NCI-H2081 treated with DMSO at 0.1 percent for 48 hours (cell line): ENCODE measurements around the gene SPON2.

Source experiments
- DNase-seq: peaks from one replicate; lab custom pipeline; 2025; lab: John Stamatoyannopoulos, UW

The SPON2 gene

GRCh38 chr4:1208970-1209704 is 36.8 kb upstream of the SPON2 start:
- no peak for DNase-seq

- DNase-seq, result no peak
Measured at GRCh38 chr4:1208266-1208961, 36.0 kb upstream of the SPON2 start.

DNA sequence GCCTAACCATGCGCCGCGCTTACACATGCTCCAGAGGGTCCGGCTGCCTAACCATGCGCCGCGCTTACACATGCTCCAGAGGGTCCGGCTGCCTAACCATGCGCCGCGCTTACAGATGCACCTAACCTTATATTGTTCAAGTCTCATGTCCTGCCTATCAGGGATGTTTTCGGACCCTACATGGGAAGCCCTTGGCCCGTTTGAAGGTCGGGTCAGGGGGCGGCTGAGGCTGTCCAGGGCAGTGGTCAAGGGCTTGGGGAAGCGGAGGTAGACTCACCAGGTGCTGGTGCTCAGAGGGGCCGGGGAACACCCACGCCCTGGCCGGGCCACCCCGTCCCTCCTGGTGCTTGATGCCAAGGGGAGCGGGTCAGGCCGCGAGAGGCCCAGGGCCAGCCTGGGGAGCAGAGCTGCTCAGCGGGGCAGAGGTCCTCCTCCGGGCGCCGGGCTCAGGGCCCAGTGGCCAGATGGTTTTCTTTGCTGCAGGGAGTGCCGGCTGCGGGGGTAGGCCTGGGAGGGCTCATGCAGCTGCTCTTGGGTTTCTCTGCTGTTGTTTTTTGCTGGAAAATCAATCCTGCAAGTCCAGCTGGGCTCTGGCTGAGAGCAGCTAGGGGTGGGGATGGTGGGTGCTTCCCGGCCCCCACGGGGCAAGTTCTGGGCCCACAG is 35.4 kb upstream of the SPON2 start:
- no peak for DNase-seq

GRCh38 chr4:1207157-1207470 is 34.7 kb upstream of the SPON2 start:
- DNase-seq, result no peak

- DNase-seq, result no peak
Measured at GRCh38 chr4:1206299-1207156, 34.1 kb upstream of the SPON2 start.

GRCh38 chr4:1205586-1206298 is 33.4 kb upstream of the SPON2 start:
- DNase-seq, result no peak

- DNase-seq, result no peak
Measured at GRCh38 chr4:1204828-1205585, 32.6 kb upstream of the SPON2 start.

DNA sequence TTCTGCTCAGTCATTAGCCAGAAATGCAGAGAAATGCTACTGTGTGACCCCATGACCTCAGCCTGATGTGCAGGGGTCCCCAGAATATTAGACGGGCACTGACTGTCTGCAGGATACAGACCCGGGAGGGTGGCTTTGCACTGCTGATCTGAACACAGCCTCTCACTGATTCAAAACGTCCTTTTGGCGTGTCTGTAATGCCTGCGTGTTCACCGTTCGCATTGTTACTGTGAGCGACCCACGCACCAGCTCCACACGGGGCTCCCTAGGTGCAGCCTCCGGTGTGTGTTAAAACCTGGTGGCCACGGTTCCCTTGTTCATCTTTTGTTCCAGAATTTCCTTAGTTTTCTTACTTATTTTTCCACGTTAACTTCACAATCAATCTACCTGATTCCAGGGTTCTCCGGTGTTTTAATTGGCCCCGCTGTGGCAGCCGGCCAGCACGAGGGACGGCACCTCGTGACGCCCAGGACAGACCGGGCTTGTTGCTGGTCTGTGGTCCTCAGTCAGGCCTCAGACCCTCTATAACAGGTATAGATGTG is 32.0 kb upstream of the SPON2 start:
- no peak for DNase-seq

DNA sequence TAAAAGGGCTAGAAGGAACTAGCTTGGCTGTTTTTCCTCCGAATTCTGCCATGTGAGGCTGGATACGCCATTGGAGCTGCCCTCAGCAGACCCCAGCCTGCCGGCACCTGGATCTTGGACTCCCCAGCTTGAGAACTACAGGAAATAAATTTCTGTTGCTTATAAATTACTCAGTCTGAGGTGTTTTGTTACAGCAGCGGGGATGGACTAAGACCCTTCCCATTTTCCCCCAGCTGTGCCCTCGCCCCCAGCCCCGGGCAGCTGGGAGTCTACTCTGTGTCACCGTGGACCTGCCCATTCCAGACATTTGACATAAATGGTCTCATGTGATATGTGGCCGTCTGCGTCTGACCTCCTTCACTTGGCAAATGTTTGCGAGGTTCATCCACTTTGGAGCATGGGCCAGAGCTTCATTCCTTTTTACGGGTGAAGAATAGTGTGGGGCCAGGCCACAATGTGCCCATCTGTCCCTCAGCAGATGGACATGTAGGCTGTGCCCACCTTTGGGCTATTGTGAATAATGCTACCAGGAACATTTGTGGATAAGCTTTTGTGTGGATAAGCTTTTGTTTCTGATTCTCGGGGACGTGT is 30.7 kb upstream of the SPON2 start:
- no peak for DNase-seq

GRCh38 chr4:1202526-1203011 is 30.2 kb upstream of the SPON2 start:
- no peak for DNase-seq

DNA sequence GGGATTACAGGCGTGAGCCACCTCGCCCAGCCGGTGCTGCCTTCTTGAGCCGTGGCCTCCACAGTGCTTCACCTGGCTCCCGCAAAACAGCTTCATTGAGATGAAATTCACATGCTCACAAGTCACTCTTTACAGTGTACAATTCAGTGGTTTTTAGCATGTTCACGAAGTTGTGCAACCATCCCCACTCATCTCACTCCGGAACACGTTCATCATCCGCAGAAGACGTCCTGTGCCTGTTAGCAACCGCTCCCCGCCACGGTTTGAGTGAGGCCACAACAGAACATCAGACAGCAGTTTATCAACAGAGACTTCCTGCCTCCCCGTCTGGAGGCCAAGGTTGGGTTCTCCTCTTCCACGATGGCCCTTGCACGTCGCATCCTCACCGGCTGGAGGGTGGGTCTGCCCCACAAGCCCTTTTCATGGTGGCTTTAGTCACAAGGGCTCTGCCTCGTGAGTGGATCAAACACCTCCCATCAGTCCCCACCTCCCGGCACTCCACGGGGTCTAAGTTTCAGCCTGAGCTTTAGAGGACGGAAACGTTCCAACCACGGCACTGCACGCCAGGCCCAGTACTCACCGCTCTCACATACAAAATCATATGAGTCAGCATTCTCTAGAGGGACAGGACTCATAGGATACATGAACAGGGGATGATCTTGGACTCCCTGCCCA is 29.6 kb upstream of the SPON2 start:
- DNase-seq, result no peak

GRCh38 chr4:1200425-1201035 is 28.1 kb upstream of the SPON2 start:
- no peak for DNase-seq

DNA sequence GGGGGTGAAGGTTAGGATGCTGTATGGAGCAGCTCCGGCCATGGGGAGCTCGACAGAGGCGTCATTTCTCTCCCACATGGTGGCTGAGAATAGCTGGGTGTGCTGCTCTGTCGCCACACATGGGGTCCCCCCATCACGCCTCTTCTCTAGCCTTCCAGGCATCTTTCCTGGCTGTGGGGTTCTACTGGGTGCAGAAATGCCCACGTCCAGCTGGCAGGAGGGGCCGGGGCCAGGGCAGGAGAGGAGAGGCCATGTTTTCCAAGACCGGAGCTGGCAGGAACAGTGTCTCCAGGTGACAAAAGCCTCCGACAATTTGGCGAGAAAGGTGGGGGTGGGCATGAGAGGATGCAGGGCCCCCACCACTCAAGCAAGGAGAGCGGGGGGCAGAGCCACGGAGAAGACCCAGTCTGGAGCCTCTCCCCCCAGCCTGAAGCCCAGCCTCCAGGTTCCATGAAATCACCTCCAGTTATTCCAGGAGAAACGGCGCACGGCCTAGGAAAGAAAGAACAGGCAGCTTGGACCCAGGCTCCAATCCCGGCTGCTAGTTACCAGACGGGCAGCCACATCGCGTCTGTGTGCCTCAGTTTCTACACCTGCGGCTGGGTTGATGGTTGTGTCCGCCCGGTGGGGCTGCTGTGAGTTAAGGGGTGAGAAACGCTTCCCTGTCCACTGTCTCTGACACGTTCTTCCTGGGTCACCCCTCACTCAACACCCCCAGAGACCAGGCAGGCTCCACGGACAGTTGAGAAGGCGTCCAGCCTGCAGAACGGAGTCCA is 27.4 kb upstream of the SPON2 start:
- DNase-seq, result no peak

GRCh38 chr4:1198098-1198844 is 25.9 kb upstream of the SPON2 start:
- no peak for DNase-seq

- no peak for DNase-seq
Measured at GRCh38 chr4:1196421-1197183, 24.2 kb upstream of the SPON2 start.

DNA sequence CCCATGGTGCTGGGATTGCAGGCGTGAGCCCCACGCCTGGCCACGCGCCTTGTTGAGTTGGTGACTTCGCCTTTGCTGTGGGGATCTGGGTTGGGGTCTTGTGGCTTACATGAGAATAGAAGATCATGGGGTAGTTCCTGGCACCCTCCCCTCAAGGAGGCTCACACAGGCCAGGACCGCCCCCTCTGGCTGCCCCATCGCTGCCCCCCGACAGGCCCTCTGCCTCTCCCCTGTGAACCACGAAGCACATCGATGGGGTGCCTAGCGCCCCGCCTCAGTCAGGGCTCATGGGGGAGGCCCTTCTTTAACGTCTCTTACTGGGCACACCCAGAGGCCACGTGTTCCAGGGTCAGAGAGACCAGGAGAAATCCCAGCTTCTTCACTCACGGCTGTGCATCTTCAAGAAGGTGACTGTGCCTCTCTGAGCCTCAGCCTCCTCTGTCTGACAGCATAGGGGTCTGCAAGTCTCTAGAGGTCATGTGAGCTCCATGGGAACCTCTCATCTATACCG is 23.6 kb upstream of the SPON2 start:
- no peak for DNase-seq
